BLaER1 treated with 17β-estradiol and CSF1 and Interleukin-3, amounts not matched to agents 10 nM and 100 nM (cell line): ENCODE results near the gene C22orf15.

Experiments
- H3K27ac ChIP-seq, 11 experiments: shearing (Covaris generic); formaldehyde crosslinking; 2 replicates each; pipeline ENCODE4 v1.8.1; 2022
- H3K27me3 ChIP-seq, 11 experiments: shearing (Covaris generic); formaldehyde crosslinking; 2 replicates each; pipeline ENCODE4 v1.8.1; 2022
- H3K36me3 ChIP-seq, 11 experiments: shearing (Covaris generic); formaldehyde crosslinking; 2 replicates each; pipeline ENCODE4 v1.8.1; 2022
- H3K4me1 ChIP-seq, 10 experiments: shearing (Covaris generic); formaldehyde crosslinking; 2 replicates each; pipeline ENCODE4 v1.8.1; 2022
- H3K4me2 ChIP-seq, 11 experiments: shearing (Covaris generic); formaldehyde crosslinking; 2 replicates each; pipeline ENCODE4 v1.8.1; 2022
- H3K4me3 ChIP-seq, 10 experiments: shearing (Covaris generic); formaldehyde crosslinking; 2 replicates each; pipeline ENCODE4 v1.8.1; 2022
- H3K9ac ChIP-seq, 11 experiments: shearing (Covaris generic); formaldehyde crosslinking; 2 replicates each; pipeline ENCODE4 v1.8.1; 2022
- H3K9me3 ChIP-seq, 11 experiments: shearing (Covaris generic); formaldehyde crosslinking; replicated peaks in 1 of 11; 2 replicates each; pipeline ENCODE4 v1.8.1; 2022
- H4K20me1 ChIP-seq, 11 experiments: shearing (Covaris generic); formaldehyde crosslinking; 2 replicates each; pipeline ENCODE4 v1.8.1; 2022
- Cebpa-rat ChIP-seq, 11 experiments: shearing (Covaris generic); IDR thresholded peaks; 2 replicates each; pipeline ENCODE4 v1.8.1; 2022

C22orf15 gene

DNA sequence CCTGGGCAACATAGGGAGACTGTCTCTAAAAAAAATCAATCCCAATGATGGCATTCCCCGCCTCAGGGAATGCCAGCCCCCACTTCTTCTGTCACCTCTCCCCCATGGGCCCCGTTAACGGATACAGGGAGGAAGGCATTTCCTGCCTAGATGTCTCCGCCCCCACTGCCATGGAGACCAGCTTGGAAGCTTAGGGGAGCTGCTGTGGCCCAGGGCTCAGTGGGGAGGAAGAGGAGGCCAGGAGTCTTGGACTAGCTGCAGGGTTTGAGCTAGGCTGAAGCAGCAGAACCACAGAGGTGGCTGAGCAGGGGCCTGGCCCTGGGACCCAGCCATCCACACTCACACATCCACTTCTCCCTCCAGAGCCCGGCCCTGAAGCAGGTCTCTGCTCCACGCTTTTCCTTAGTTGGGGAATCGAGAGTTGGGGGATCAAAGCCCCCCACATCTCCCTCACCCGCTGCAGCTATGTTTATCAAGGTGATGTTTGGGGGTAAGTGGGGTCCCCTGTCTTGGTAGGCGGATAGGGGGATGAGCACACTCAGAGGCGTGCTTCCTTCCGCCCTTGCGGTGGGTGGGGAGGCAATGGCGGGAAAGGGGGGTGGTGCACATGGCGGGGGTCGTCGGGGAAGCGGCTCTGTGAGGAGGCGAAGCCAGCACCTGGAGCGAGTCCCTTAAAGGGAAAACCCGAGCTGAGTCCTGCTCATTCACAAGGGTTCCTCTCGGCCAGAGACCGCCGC lies at the start of gene C22orf15:
Gene C22orf15 (plus strand): TSS at position 149 of the 737 bp plus-strand sequence. CDS start 317 bp downstream, at position 466.
- H3K27ac ChIP-seq: peak within 1 kb of the TSS in 9 of 11 experiments; percentile 33 to 76 (median 68); a peak in 17 of 22 replicates
- H3K4me3 ChIP-seq: peak within 1 kb of the TSS; percentile 42 to 83 (median 52)
- H4K20me1 ChIP-seq: peaks cover 21 to 45% (median 30%) of the 10 kb centered on the region in 11 experiments
- peak within 1 kb of the TSS; percentile 81 to 99 (median 97) for H3K4me2 ChIP-seq
- H3K36me3 ChIP-seq: peaks cover 7 to 21% (median 17%) of the 10 kb centered on the region in 11 experiments; a peak in 17 of 22 replicates
- H3K4me1 ChIP-seq: peaks cover 49 to 88% (median 74%) of the 10 kb centered on the region in 10 experiments
- no peaks in the 10 kb centered on the region for H3K9me3 ChIP-seq
- no peaks in the 10 kb centered on the region for H3K27me3 ChIP-seq
- peak within 1 kb of the TSS; percentile 53 to 75 (median 66); a peak in 20 of 22 replicates for H3K9ac ChIP-seq
- no peak for TF ChIP-seq Cebpa-rat (IDR thresholded peaks at IDR 0.05)

DNA sequence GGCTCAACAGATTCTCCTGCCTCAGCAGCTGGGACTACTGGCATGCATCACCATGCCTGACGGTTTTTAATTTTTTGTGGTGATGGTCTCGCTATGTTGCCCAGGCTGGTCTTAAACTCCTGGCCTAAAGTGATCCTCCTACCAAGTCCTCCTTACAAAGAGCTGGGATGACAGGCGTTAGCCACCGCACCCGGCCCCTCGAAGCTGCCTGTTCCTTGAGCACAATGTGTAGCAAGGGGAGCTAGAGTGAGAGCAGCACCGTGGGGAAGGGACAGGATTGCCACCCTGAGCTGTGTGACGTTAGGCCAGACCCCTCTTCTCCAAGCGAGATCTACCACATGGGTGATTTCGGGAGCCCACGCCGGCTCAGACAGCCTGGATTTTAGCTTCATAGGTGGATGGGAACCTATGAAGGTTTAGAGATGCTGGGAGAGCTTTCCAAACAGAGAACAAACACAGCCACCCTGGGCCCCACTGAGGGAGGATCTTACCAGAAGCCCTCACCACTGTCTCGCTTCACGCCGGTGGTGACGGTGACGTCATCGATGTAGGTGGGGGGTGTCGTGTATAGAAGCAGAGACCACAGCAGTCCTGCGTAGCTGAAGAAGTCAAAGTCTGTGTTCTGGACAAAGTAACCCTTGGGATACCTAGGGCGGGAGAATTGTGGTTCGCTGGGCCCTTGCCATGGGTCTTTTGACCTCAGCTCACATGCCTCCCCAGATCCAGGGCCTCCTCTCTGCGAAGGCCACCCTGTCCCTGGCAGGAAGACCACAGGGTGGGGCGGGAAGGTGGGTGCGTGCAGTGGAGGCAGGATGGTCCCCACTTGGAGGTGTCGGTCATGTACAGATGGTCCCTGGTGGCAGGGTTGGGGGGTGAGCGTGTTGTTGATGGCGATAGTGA lies 48.8 kb upstream of the C22orf15 start:
- TF ChIP-seq Cebpa-rat (IDR thresholded peaks at IDR 0.05): no peak
- H3K9ac ChIP-seq: peak overlapping the region in 4 of 11 experiments; percentile 31 to 57 (median 42); a peak in 5 of 22 replicates
- peaks cover 11 to 57% (median 32%) of the 10 kb centered on the region in 11 experiments; a peak in 17 of 22 replicates for H4K20me1 ChIP-seq
- no peak overlapping the region for H3K4me3 ChIP-seq
- H3K9me3 ChIP-seq: no peaks in the 10 kb centered on the region
- peak overlapping the region in 5 of 11 experiments; percentile 3 to 53 (median 27); a peak in 5 of 22 replicates for H3K27ac ChIP-seq
- H3K4me1 ChIP-seq: peaks cover 18 to 46% (median 37%) of the 10 kb centered on the region in 10 experiments
- peaks cover 57 to 63% (median 58%) of the 10 kb centered on the region in 11 experiments for H3K36me3 ChIP-seq
- no peaks in the 10 kb centered on the region for H3K27me3 ChIP-seq
- peak overlapping the region in 7 of 11 experiments; percentile 3 to 60 (median 36); a peak in 11 of 22 replicates for H3K4me2 ChIP-seq

DNA sequence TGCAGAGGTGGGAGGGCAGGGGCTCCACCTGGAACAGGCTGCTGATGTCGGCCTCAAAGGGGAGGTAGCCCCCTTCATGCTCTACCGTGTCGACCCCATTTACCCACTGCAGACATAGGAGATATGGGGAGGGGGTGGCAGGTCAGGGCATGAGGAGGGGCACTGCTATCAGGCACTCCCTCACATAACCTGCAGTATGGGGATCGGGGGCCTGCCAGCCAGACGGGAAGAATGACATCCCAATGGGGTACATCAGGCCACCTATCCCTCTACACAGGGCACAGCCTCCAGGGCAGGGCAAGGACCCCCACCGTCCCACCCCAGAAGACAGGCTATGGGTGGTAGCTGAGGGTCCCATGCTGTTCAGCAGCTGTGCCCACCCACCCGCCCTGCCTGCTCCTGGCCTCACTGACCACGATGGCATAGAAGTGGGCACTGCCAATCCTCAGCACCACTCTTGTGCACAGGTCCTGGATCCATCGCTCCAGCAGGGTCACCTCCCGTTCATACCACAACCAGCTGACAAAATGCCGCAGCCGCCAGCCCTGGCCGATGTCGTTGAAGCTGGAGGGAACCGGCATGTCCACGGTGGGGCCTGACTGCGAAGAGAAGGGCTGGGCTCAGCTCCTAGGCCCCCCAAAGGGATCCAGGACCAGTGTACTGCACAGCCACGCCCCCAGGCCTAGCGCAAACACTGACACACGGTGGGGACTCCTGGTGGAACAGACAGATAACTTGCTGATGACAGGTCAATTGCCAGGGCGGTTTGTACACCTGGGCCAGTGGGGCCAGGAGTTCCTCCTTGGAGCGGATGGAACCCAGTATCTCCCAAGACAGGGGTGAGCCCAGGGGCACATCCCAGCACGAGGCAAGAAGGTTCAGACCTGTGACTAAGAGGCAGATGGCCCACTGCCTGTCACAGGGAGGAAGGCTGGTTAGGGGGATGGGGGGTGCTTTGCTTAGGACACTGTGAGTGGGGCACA lies 47.9 kb upstream of the C22orf15 start:
- Histone ChIP-seq H3K27me3 (no peaks in the 10 kb centered on the region), H3K4me2 (peak overlapping the region; percentile 72 to 97 (median 93)), H3K4me3 (peak overlapping the region in 2 of 10 experiments; percentile 82 to 87; a peak in 2 of 20 replicates), H3K4me1 (peaks cover 18 to 46% (median 37%) of the 10 kb centered on the region in 10 experiments), H3K9me3 (no peaks in the 10 kb centered on the region), H4K20me1 (peaks cover 10 to 47% (median 27%) of the 10 kb centered on the region in 11 experiments; a peak in 17 of 22 replicates), H3K36me3 (peaks cover 47 to 54% (median 48%) of the 10 kb centered on the region in 11 experiments), H3K27ac (peak overlapping the region in 6 of 11 experiments; percentile 4 to 89 (median 87); a peak in 6 of 22 replicates), H3K9ac (peak overlapping the region in 9 of 11 experiments; percentile 88 to 93 (median 92); a peak in 10 of 22 replicates)
- no peak for TF ChIP-seq Cebpa-rat (IDR thresholded peaks at IDR 0.05)

DNA sequence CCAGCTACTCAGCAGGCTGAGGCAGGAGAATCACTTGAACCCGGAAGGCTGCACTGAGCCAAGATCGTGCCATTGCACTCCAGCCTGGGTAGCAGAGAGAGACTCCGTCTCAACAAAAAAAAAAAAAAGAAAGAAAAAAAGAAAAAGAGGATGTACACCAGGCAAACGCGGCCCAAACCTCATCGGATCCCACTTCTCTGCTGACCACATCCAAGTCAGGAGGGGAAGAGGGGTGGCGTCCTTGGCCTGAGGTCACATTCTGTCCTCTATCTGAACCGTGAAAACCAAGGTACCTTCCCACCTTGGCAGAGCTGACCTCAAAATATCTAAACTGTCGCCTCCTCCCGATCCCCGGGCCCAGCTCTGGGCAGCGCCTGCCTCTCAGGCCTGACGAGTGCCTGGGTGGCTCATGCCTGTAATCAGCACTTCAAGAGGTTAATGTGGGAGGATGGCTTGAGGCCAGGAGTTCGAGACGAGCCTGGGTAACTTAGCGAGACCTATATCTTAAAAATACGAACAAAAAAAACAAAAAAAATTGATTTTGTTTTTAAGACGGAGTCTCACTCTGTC lies 46.9 kb upstream of the C22orf15 start:
- Histone ChIP-seq H3K4me2 (peak overlapping the region; percentile 72 to 97 (median 93)), H3K36me3 (peaks cover 37 to 44% (median 38%) of the 10 kb centered on the region in 11 experiments), H4K20me1 (peaks cover 5 to 41% (median 23%) of the 10 kb centered on the region in 11 experiments; a peak in 17 of 22 replicates), H3K27me3 (no peaks in the 10 kb centered on the region), H3K4me1 (peaks cover 18 to 46% (median 37%) of the 10 kb centered on the region in 10 experiments), H3K27ac (peak overlapping the region in 10 of 11 experiments; percentile 81 to 90 (median 85); a peak in 17 of 22 replicates), H3K9ac (peak overlapping the region; percentile 86 to 93 (median 91)), H3K9me3 (no peaks in the 10 kb centered on the region), H3K4me3 (peak overlapping the region; percentile 73 to 97 (median 90))
- no peak for TF ChIP-seq Cebpa-rat (IDR thresholded peaks at IDR 0.05)

- peak overlapping the region; percentile 74 to 90 (median 84) for H3K27ac ChIP-seq
- no peaks in the 10 kb centered on the region for H3K27me3 ChIP-seq
- H3K4me3 ChIP-seq: peak overlapping the region; percentile 73 to 97 (median 90)
- H3K9ac ChIP-seq: peak overlapping the region; percentile 86 to 93 (median 91)
- no peaks in the 10 kb centered on the region for H3K9me3 ChIP-seq
- TF ChIP-seq Cebpa-rat (IDR thresholded peaks at IDR 0.05): no peak
- peaks cover 18 to 46% (median 37%) of the 10 kb centered on the region in 10 experiments for H3K4me1 ChIP-seq
- peaks cover 25 to 32% (median 26%) of the 10 kb centered on the region in 11 experiments for H3K36me3 ChIP-seq
- peaks cover 5 to 35% (median 23%) of the 10 kb centered on the region in 11 experiments; a peak in 16 of 22 replicates for H4K20me1 ChIP-seq
- H3K4me2 ChIP-seq: peak overlapping the region; percentile 72 to 97 (median 93)
These were observed 45.7 kb upstream of the C22orf15 start for GRCh38 chr22:23716811-23717801.

DNA sequence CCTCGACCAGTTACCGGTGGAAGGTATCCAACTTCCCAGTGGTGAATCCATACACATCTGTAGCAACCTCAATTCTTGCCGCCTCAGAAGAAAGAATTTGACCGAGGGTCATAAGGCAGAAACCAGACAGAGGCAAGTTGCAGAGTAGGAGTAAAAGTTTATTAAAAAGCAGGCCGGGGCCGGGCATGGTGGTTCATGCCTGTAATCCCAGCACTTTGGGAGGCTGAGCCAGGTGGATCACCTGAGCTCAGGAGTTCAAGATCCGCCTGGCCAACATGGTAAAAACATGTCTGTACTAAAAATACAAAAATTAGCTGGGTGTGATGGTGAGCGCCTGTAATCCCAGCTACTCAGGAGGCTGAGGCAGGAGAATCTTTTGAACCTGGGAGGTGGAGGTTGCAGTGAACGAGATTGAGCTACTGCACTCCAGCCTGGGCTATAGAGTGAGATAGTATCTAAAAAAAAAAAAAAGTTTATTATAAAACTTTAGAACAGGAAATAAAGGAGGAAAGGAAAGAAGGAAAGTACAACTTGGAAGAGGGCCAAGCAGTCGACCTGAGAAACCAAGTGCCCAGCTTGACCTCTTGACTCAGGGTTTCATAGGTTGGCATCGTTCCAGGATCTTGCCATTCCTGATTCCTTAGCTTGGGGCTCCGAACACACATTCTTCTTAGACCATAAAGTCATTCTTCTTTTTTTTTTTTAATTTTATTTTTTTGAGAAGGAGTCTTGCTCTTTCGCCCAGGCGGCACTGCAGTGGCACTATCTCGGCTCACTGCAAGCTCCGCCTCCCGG lies 44.2 kb upstream of the C22orf15 start:
- no peaks in the 10 kb centered on the region for H3K27me3 ChIP-seq
- H3K9me3 ChIP-seq: no peaks in the 10 kb centered on the region
- no peak overlapping the region for H3K9ac ChIP-seq
- H4K20me1 ChIP-seq: peaks cover 5 to 25% (median 15%) of the 10 kb centered on the region in 11 experiments; a peak in 16 of 22 replicates
- TF ChIP-seq Cebpa-rat (IDR thresholded peaks at IDR 0.05): no peak
- H3K27ac ChIP-seq: no peak overlapping the region
- peaks cover 18 to 42% (median 32%) of the 10 kb centered on the region in 10 experiments for H3K4me1 ChIP-seq
- H3K4me2 ChIP-seq: no peak overlapping the region
- H3K36me3 ChIP-seq: peaks cover 11 to 17% (median 11%) of the 10 kb centered on the region in 11 experiments
- no peak overlapping the region for H3K4me3 ChIP-seq
